Effector memory CD8-positive, alpha-beta T cell (primary cell): Measurements from ENCODE around the gene KCMF1.
"Not testable (repeated sequence)": the region's sequence is repeated elsewhere in the genome, so short reads cannot be mapped to it uniquely, and the experiment has no call there.

ENCODE experiments used
- ATAC-seq: fragments of 150-1000 bp; cut with Tn5 transposase; replicated peaks from 2 replicates; pipeline ENCODE4 v1.10.0; 2021; ENCODE audit warnings: mild to moderate bottlenecking, moderate library complexity
- DNase-seq, 3 experiments: peaks; one replicate each; pipeline ENCODE4 v3.0.0; 2021
- H3K27ac Mint-ChIP-seq, 2 donors: one replicate each; pipeline ENCODE4 v1.8.0; 2022; ENCODE audit warnings: mild to moderate bottlenecking in 2 of 2, mixed read lengths in 2 of 2, moderate library complexity in 2 of 2
- H3K27me3 Mint-ChIP-seq, 2 donors: one replicate each; pipeline ENCODE4 v1.8.0; 2022; ENCODE audit warnings: mixed read lengths in 2 of 2
- H3K36me3 Mint-ChIP-seq: one replicate; pipeline ENCODE4 v1.8.0; 2022; ENCODE audit warnings: mild to moderate bottlenecking, moderate library complexity, mixed read lengths; ENCODE audit not compliant: insufficient read depth
- H3K4me1 Mint-ChIP-seq, 2 donors: one replicate each; pipeline ENCODE4 v1.8.0; 2022; ENCODE audit warnings: low read depth in 2 of 2, mixed read lengths in 2 of 2
- H3K4me3 Mint-ChIP-seq, 2 donors: one replicate each; pipeline ENCODE4 v1.8.0; 2022; ENCODE audit warnings: mild to moderate bottlenecking in 2 of 2, mixed read lengths in 2 of 2, moderate library complexity in 2 of 2
- H3K9me3 Mint-ChIP-seq, 2 donors: one replicate each; pipeline ENCODE4 v1.8.0; 2022; ENCODE audit warnings: mixed read lengths in 2 of 2

Gene KCMF1

DNA sequence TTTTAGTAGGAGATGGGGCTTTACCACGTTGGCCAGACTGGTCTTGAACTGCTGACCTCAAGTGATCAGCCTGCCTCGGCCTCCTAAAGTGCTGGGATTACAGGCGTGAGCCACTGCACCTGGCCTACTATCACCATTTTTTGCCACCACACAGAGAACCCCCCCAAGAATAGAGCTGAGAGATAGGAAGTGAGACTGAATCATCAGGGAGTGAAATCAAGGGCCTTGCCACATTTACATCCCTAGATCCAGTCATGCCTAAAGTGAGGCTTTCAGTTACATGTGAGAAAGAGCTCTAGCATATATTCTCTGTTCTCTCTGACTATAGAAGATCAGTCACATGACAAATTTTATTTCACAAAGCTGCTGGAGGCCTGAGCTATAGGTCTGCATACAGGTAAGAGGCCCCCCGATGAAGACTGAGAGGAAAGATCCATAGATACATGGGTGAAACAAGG lies 28.0 kb upstream of the KCMF1 start:
- no peaks in the 10 kb centered on the region for H3K27me3 Mint-ChIP-seq
- DNase-seq (no peak), ATAC-seq (no peak)
- H3K27ac Mint-ChIP-seq = peak overlapping the region in 1 of 2 donors; percentile 18
- H3K4me1 Mint-ChIP-seq = peaks cover 25 to 40% of the 10 kb centered on the region in 2 donors
- H3K36me3 Mint-ChIP-seq = peaks cover 18% of the 10 kb centered on the region
- no peaks in the 10 kb centered on the region for H3K9me3 Mint-ChIP-seq
- no peak overlapping the region for H3K4me3 Mint-ChIP-seq

DNA sequence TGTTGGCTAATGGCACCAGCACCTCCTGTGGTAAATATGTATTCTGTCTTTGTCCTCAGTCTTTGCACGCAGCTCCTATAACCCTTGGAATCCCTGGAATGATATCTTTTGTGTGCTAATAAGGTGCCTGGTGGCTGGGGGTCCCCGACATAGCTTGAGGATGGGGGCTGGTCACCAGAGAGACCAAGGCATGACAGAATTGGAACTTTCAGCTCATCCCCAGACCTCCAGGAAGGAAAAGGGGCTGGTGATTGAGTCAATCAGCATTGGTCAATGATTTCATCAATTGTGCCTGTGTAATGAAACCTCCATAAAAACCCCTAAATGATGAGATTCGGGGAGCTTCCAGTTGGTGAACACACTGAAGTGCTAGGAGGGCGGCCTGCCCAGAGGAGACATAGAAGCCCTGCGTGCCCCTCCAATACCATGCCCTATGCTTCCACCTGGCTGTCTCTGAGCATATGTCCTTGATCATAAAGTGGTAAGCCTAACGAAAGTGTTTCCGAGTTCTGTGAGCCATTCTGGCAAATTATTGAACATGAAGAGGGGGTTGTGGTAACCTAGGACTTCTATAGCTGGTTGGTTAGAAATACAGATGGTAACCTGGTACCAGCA lies 26.6 kb upstream of the KCMF1 start:
- no peak overlapping the region for H3K27ac Mint-ChIP-seq
- DNase-seq = no peak
- no peaks in the 10 kb centered on the region for H3K9me3 Mint-ChIP-seq
- peaks cover 21 to 30% of the 10 kb centered on the region in 2 donors for H3K4me1 Mint-ChIP-seq
- peaks cover 10% of the 10 kb centered on the region for H3K36me3 Mint-ChIP-seq
- H3K27me3 Mint-ChIP-seq = no peaks in the 10 kb centered on the region
- peak overlapping the region in 1 of 2 donors; percentile 29 for H3K4me3 Mint-ChIP-seq
- ATAC-seq = no peak

DNA sequence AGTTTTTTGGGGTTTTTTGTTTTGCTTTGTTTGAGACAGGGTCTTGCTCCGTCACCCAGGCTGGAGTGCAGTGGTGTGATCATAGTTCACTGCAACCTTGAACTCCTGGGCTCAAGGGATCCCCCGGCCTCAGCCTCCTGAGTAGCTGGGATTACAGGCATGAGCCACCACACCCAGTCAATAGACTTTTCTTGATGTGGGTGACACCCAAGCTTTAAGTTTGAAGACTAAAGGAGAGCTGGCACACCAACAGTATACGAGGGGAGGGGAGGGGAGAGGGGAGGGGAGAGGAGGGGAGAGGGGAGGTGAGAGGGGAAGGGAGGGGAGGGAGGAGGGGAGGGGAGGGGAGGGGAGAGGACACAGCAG lies 25.1 kb upstream of the KCMF1 start:
- not testable (repeated sequence) for H3K27me3 Mint-ChIP-seq, H3K9me3 Mint-ChIP-seq, DNase-seq
- Mint-ChIP-seq H3K4me1 (peaks cover 15 to 23% of the 10 kb centered on the region in 2 donors), H3K4me3 (peak overlapping the region; percentile 49 to 62), H3K36me3 (peaks cover 10% of the 10 kb centered on the region), H3K27ac (peak overlapping the region; percentile 76 to 83)
- peak; percentile 28 for ATAC-seq

DNA sequence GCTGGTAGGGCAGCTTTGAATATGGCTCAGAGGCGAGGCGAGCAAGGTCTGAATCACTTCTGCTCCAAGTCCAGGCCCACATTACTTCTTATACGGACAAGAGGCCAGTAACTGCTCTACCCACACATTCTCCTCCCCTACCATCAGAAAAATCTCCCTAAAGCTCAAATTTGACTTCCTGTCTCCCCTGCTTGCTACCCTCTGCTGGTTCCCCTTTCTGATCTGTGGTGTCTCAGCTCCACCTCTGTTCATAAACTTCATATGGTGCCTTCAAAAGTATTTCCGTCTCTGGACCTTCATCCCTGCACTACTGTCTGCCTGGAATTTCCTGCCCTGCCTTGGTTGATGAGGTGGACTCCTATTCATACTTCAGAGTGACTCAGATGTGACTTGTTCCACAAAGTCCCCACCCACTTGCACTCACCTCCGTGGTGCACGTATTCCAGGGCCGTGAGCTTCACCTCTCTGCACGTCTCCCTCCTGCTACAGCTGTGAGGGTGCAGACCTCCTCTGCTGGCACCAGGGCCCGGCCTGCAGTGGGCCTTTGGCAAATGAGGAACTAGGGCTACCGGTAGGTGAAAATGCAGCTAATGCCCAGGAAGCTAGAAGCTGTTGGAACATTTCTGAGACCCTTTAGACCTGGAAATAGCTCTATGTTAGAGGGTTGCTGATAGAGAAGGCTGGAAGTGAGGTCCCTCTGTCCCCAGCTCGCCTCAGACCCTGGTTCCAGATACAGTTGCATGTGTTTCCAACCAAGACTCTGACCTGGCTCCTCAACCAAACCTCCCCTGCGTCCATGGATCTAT lies 24.6 kb upstream of the KCMF1 start:
- Mint-ChIP-seq H3K9me3 (no peaks in the 10 kb centered on the region), H3K27me3 (no peaks in the 10 kb centered on the region), H3K36me3 (peaks cover 7% of the 10 kb centered on the region), H3K4me1 (peaks cover 15 to 23% of the 10 kb centered on the region in 2 donors), H3K4me3 (peak overlapping the region; percentile 49 to 50), H3K27ac (peak overlapping the region; percentile 76 to 83)
- peak; percentile 85 for ATAC-seq
- peak in 2 of 3 experiments; percentile 9 to 27 for DNase-seq

DNA sequence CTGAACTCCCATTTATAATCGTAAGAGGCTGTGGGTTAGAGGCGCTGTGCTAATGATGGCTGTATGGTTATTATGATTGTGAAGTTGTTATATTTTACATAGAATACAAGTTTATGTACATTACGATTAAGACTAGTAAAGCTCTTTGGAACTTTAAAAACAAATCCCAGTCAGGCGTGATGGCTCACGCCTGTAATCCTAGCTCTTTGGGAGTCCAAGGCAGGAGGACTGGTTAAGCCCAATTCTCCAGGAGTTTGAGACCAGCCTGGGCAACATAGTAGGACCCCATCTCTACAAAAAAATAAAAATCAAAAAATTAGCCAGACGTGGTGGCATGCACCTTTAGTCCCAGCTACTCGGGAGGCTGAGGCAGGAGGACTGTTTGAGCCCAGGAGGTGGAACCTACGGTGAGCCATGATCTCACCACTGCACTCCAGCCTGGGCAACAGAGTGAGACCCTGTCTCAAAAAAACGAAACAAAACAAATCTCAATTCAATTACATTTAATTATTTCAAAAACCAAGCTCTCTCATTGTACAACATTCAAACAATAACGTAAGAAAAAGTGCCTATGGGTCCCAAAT lies 23.9 kb upstream of the KCMF1 start:
- ATAC-seq = no peak
- DNase-seq = no peak
- Mint-ChIP-seq H3K27me3 (no peaks in the 10 kb centered on the region), H3K4me1 (peaks cover 15 to 23% of the 10 kb centered on the region in 2 donors), H3K36me3 (peaks cover 6% of the 10 kb centered on the region), H3K27ac (peak overlapping the region in 1 of 2 donors; percentile 76), H3K4me3 (peak overlapping the region; percentile 49 to 50), H3K9me3 (no peaks in the 10 kb centered on the region)

DNA sequence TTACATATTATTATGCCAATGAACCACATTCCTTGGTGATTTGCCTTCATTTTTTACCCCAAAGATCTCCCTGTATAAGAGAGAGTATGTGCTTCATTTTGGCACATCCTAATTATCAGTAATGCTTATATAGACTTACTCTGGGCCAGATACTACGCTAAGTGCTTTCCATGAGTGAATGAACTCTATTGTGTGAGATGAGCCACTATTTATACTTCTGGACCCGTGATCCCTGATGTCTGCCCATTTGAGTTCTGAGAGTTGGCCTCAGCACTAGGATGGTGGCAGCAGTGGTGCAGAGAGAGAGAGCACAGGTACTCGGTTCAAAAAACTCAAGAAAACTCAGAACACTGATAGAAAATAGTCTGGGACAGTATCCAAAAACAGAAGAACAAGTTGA lies 17.4 kb upstream of the KCMF1 start:
- peaks cover 10% of the 10 kb centered on the region for H3K36me3 Mint-ChIP-seq
- DNase-seq (no peak), ATAC-seq (no peak)
- H3K9me3 Mint-ChIP-seq = no peaks in the 10 kb centered on the region
- H3K4me3 Mint-ChIP-seq = no peak overlapping the region
- no peaks in the 10 kb centered on the region for H3K27me3 Mint-ChIP-seq
- peaks cover 3% of the 10 kb centered on the region in 2 donors for H3K4me1 Mint-ChIP-seq
- peak overlapping the region; percentile 0 to 42 for H3K27ac Mint-ChIP-seq

DNA sequence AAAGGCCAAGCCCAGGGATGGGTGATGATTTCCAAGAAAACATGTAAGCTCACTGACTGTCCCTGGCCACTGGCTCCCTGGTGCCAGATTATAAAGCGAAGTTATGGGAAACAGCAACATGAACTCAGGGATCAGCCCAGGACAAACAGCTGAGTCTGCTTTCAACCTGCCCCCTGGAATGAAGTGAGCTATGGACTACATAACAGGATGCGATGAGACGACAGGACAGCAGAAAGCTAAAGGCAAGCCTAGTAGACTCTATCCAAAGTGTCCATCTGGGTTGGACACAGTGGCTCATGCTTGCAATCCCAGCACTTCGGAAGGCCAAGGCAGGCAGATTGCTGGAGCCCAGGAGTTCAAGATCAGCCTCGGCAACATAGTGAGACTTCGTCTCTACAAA lies 16.6 kb upstream of the KCMF1 start:
- Mint-ChIP-seq H3K27ac (peak overlapping the region; percentile 0 to 42), H3K9me3 (no peaks in the 10 kb centered on the region), H3K36me3 (peaks cover 10% of the 10 kb centered on the region), H3K4me1 (peaks cover 3 to 4% of the 10 kb centered on the region in 2 donors), H3K4me3 (no peak overlapping the region), H3K27me3 (no peaks in the 10 kb centered on the region)
- DNase-seq (no peak), ATAC-seq (no peak)

DNA sequence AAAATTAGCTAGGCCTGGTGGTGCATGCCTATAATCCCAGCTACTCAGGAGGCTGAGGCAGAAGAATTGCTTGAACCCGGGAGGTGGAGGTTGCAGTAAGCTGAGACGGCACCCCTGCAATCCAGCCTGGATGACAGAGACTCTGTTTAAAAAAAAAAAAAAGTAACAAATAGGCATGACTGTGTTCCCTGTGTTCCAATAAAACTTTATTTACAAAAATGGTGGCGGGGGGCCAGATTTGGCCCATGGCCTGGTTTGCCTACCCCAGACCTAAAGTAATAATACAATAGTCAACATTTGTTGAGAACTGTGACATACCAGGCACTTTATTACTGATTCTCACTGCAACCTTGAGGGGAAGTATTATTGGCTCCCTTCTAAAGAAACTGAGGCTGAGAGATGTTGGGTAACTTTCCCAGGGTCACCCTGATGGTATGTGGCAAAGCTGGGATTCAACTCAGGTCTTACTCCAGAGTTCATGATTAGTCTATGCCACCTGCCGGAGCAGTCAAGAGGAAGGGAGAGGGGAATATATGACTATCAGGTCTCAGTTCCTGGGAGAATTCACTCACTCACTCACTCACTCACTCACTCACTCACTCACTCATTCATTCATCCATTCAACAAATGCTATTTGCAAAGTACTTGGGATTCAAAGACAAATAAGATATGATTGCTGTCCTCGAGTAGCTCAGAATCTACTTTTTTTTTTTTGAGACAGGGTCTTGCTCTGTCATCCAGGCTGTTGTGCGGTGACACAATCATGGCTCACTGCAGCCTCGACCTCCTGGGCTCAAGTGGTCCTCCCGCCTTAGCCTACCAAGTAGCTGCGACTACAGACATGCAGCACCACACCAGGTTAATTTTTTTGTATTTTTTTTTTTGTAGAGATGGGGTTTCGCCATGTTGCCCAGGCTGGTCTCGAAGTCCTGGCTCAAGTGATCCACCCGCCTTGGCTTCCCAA lies 14.3 kb upstream of the KCMF1 start:
- no peak for ATAC-seq
- Mint-ChIP-seq H3K4me1 (peaks cover 3 to 5% of the 10 kb centered on the region in 2 donors), H3K27ac (peak overlapping the region; percentile 6 to 60)

DNA sequence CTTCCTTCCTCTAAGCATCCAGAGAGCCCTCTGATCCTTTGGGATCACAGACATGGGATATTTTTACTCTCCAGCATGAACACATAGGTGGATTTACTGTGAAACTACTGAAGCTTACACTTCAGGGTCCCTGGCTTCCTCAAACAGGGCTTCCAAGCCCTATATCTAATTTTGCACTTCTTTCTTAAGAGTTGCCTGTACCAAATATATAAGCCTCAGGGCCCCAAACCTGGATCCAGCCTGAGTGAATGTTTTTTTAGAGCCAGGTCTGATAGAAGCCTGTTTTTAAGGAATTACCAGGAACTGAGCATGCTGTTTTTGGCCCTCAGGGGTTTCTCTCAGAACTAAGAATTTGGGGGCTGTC lies 13.2 kb upstream of the KCMF1 start:
- ATAC-seq (no peak), DNase-seq (no peak)
- peaks cover 12% of the 10 kb centered on the region for H3K36me3 Mint-ChIP-seq
- H3K4me1 Mint-ChIP-seq = peaks cover 4 to 5% of the 10 kb centered on the region in 2 donors
- H3K27me3 Mint-ChIP-seq = no peaks in the 10 kb centered on the region
- peak overlapping the region in 1 of 2 donors; percentile 87 for H3K27ac Mint-ChIP-seq
- no peaks in the 10 kb centered on the region for H3K9me3 Mint-ChIP-seq
- H3K4me3 Mint-ChIP-seq = no peak overlapping the region

More for the DNA sequence above, 14.3 kb upstream of the KCMF1 start:
- Mint-ChIP-seq H3K27me3 (no peaks in the 10 kb centered on the region), H3K4me3 (no peak overlapping the region), H3K36me3 (peaks cover 12% of the 10 kb centered on the region), H3K9me3 (no peaks in the 10 kb centered on the region)
- DNase-seq = no peak

DNA sequence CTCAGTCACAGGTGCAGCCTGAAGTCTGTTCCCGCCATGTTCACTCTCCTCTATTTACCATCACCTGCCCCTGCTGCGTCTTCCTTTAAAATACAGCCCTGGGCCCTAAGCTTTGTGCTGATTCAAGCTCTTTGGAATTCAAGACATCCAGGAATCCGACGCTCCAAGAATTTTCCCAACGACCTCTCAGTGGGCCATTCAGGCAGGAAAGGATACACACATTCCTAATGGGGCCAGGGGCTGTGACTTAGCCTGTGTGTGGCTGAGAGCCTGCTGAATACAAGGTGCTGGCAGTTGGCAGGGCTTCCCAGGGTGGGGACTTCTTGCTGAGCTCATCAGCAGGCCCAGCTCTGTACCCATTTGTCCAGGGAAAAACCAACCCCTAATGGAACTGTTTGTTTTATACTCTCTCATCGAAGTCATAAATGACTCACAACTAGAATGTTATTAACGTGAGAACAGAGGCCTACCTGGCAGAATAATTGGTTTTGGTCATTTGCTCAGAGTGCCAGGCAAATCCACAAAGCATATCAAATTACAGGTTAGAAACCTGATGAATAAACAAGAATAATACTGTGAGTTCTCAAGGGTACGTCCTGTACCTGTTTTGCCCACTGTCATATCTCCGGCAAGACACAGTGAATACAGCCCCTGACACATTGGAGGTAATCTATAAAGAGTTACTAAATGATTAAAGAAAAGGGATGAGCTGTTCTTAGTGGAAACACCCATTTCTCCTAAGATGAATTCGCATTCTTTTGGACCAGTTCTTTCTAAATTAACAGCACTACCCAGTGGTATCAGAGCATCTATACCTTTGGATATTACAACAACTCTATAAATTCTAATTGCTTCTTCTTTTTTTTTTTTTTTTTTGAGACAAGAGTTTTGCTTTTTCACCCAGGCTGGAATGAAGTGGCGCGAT lies 12.6 kb upstream of the KCMF1 start:
- no peak overlapping the region for H3K4me3 Mint-ChIP-seq
- peaks cover 13% of the 10 kb centered on the region for H3K36me3 Mint-ChIP-seq
- H3K27ac Mint-ChIP-seq = peak overlapping the region; percentile 5 to 87
- H3K9me3 Mint-ChIP-seq = no peaks in the 10 kb centered on the region
- no peaks in the 10 kb centered on the region for H3K27me3 Mint-ChIP-seq
- H3K4me1 Mint-ChIP-seq = peaks cover 10 to 11% of the 10 kb centered on the region in 2 donors
- ATAC-seq (no peak), DNase-seq (no peak)

DNA sequence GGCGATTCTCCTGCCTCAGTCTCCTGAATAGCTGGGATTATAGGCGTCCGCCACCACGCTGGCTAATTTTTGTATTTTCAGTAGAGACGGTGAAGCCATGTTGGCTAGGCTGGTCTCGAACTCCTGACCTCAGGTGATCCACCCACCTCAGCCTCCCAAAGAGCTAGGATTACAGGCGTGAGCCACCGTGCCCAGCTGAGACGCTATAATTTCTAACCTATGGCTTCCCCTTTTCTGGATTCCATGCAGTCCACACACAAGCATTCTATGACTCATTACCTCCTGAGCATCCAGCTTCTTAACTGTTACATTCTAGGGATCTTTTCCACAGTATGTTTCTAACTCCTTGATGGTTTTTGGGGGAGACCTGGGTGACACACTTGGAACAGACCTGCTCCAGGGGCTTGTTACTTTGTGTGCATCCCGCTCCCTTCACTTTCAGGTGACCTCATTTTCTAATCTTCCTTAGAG lies 11.8 kb upstream of the KCMF1 start:
- Mint-ChIP-seq H3K27ac (no peak overlapping the region), H3K36me3 (peaks cover 18% of the 10 kb centered on the region), H3K4me1 (peaks cover 14 to 18% of the 10 kb centered on the region in 2 donors), H3K4me3 (no peak overlapping the region), H3K9me3 (no peaks in the 10 kb centered on the region), H3K27me3 (no peaks in the 10 kb centered on the region)
- no peak for ATAC-seq
- DNase-seq = no peak
